ENCODE data around the gene ARHGAP26.
"Not testable (repeated sequence)": the region's sequence is repeated elsewhere in the genome, so short reads cannot be mapped to it uniquely, and the experiment has no call there.

ARHGAP26 gene

DNA sequence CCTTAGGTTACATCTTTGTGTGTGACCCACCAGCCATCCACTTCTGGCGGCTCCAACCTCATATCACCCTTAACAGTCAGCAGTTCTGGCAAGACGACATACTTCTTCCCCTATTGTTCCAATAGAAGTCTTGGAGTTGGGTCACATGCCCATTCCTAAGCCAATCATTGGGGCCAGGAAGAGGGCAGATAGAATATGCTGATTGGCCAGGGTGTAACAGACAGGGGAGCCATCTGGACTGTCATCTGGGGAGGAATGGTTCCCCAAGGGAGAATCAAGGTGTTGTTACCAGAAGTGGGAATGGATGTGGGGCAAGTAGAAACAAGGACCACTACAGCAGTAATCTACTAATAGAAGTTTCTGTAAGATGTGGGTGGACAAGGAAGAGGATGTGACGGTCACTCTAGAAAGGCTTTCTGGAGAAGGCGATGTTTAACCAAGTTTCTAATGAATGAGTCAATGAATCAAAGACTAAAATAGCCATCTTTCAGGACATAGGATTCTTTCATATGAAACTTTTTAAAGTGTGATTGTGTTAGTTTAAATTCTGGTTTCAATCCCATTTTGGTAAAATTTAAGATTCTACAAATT lies 200.4 kb downstream of the ARHGAP26 start:
- no peak for DNase-seq

DNA sequence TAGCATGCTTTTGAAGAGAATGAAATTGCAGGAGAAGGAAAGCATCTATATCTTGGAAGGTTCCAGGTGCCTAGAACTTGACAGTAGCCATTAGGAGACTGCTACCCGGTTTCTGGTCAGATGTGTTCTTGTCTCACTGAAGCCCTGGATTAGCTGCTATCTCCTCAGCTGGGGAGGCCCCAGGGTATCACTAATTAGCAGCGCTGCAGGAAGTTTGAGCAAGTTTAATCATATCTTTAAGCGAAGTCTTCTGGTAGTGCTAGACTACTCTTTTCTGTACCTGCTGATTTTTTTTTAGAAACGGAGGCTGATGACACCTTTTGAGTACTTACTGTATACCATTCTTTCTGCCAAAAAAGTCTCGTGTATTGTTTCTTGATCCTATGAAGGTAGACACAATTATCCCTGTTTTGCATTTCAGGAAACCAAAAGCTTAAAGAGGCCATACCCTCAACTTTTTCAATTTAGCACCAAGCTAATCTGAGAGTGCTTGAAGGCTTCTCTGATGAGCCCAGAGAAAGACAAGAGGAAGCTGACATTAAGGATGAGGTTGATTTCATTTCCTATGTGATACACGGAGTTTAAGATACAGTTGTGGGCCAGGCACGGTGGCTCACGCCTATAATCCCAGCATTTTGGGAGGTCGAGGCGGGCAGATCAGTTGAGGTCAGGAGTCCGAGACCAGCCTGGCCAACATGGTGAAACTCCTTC lies 201.3 kb downstream of the ARHGAP26 start:
- DNase-seq, result no peak

DNA sequence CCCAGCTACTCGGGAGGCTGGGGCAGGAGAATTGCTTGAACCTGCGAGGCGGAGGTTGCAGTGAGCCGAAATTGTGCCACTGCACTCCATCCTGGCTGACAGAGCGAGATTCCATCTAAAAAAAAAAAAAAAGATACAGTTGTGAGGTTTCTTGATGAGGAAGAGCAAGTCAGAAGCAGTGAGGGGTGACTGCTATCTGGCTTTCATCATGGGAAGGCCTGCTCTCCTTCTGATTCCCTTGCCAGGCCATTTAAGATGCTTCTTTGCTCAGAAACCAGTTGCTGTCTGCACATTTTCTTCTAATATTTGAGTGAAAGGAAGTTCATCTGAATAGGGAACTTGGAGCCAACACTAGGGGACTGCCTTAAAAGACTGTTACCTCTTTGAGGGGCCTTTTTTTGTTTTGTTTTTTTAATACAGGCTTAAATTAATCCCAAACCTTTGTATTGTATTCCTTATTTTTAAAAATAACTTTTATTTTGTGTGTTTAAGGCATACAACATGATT lies 201.9 kb downstream of the ARHGAP26 start:
- DNase-seq, result no peak

DNA sequence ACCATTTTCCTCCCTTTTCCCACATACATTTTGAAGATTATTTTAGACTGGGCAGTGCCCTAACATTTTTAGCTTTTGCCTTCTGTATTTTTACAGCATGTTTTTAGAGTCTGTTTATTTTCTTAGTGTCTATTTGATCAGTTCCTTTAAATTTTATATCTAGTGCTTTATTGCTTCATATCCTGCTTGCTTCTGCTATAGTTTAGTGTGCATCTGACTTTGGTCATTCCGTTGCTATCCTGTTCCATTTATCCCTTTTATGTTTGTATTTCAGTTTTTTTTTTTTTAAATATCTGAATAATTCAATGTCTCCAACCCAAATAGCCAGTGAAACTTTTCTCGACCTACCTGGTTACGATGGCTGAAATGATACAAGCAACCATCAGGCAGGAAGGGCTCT lies 203.8 kb downstream of the ARHGAP26 start:
- DNase-seq, result no peak

DNA sequence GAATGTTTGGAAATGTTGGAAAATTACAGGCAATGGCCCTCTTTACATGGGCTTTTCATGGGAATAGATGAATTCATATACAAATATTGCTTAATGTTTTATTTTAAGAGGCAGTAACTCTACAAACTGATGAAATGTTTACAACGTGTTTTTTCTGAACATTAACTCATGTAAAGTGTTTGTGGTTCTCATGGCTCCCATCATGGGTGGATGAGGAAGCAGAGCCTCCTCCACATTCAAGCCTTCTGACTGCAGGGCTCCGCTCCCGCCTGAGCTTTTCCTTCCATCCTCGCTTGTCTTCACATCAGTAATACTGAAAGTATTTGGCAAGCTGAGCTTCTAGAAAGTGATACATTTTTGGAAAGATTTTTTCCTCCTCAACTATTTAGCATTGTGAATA lies 204.2 kb downstream of the ARHGAP26 start:
- no peak for DNase-seq

DNA sequence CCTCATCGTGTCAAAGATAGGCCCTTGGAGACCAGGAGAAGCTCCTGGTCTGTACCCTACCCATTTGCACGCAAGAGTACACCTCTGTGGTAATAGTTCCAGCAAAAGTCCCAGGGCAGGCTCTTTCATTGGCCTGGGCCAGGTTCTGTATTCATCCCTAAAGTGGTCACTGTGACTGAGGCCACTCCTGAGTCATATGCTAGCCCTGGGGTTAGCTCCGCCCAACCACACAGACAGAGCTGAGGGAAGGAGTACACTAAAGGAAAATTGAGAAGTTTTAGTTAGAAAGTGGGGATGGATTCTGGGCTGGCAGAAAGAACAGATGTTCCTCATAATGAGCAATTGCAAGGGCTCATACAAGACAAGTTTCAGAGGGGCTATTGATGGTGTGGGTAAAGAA lies 206.7 kb downstream of the ARHGAP26 start:
- DNase-seq, result no peak

DNA sequence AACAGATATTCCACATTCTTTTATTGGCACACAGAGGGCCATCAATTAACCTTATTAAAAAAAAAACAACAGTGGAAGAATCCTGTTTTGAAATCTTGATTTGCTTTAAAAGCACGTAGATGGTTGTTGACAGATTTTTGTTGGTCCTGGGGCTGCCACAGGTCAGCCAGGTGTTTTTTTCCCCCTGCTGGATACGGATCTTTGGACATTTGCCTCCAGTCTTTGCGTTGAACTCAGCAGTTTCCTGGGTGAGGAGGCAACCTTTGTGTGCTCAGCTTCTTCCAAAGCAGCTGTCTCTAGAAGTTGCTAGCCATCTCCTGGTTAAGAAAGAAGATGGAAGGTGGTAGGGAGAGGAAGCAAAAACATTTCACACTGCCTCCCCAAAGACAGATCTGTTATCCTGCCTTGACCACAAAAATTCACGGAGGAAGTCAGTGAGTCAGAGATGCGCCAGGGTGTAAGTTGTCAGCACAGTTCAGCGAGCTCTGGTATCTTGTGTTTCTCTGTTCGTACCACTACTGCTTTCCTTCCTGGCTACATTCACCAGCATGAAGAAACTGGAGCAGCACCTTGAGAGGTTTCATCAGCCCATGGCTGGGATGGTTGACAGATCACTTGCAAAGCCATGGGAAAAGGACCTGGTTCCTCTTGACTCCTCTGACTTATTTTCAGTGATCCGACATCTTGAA lies 207.3 kb downstream of the ARHGAP26 start:
- DNase-seq, result peak; percentile 99

DNA sequence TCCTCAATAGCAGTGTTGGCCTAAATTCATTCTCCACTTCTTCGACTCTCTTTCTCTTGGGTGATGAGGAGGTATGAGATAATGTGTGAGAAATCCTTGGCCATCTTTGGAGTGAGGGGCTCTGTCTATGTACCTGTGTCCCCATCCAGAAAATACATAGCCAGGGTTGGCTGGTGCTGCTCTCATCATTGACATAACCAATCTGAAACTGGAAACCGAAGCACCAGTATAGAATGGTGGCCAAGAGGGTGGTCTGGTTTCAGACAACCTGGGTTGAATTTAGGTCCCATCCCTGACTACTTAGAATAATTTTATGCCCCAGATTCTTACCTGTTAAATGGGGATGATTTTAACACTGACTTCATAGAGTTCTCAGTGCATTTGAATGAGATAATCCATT lies 208.1 kb downstream of the ARHGAP26 start:
- DNase-seq, result no peak

DNA sequence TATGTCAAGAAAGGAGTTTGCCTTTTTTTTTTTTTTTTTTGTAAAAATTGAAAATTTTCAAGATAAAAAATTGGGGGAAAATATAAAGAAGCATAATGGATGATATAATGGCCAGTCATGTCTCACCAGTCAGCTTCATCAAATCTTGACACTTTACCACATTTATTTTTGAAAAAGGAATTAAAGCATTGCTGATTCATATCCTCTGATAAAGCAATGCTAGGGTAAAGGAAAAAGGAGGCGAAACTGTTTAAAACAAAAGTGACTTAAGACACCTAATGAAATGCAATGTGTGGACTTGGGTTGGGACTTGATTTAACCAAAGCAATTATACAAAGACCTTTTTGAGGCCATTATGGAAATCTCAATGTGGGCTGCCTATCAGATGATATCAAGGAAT lies 208.5 kb downstream of the ARHGAP26 start:
- DNase-seq, result peak; percentile 39

DNA sequence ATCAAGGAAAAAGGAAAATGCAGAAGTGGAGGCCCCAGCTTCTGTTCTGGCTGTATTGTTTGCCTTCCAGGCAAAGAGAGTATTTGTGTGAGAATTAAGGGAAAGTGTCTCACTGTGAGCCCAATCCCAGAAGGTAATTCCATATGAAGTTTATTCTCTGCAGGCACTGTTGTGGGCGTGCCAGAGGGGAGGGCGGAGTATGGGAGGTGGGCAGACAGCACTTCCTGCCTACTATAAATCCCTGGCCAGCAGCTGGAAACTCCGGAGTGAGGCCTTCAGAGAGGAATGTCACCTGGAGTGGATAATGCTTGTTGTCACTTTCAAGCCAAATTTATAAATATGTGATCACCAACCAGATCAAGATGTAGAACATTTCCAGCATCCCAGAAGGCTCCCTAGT lies 209.5 kb downstream of the ARHGAP26 start:
- peak; percentile 42 for DNase-seq

DNA sequence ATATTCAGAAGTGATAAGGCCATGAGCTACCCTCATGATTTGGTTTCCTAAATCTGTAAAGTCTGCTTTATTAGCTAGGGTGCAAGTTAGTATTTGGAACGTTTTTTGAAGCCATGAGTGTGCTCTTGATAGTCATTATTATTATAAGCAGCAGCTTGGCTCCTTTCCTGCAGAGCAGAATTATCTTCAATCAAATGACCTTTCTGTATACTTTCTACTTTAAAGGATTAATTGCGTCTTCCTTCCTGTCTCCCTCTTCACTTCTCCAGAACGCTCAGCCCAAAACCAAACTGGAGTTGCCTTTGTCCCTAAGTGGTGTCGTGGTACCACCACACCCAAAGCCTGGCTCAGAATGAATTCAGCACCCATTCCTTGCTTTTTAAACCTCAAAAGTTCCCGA lies 211.3 kb downstream of the ARHGAP26 start:
- no peak for DNase-seq

DNA sequence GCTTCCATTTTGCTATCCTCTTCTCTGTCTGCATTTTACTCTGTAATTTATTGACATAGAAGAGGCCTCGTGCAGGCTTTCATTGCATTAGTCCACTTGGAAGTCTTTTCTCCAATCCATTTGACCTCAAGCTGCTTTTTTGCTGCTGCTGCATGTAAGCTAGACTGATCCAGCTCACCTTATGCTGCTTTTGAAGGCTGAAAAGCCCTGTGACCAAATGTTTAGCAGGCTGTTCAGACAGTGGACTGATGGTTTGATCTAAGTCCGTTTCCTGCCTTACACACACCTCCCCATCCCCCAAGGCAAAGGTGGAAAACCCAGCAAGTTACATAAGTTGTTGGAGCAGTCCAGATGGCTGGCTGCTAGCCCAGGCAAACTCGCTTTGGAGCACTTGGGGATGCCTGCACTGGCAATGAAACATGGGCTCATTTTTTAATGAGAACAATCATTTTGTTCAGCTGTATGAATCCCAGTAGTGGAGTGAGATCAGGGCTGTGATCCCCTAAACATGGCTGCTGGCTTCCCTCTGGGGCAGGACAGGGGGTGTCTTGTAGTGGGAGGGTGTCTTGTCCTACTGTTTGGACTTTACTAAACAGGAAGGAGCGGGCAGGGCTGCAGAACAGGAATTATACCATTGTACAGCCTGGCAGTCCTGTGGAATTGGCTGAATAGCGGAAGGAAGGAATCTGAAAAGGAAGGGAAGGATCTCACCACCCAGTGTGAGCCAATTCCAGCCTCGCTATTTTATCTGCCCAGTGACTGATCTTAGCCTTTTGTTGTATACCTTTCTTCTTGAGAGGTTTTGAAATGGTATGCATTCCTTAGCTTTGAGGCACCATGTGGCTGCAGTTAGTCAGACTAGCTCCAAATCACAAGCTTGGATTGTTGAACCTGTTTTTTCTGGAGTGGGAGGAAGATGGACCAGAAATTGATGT lies 212.0 kb downstream of the ARHGAP26 start:
- peak; percentile 95 for DNase-seq

DNA sequence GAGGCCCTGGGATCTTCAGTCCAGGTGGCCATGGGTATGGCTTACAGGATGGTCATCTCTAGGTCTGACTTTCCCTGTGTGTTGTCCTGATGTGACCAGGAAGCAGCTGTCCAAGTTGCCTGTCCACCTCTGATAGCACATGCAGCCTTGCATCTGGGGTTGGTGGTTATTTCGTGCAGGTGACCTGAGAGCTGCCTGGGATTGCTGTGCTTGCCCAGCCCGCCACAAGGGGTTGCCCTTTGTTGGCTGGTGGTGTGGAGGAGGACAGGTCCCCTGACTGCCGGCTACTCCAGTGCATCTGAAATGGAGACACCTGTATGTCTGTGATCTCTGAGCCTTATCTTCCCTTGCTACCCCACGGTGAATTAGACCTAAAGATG lies 212.6 kb downstream of the ARHGAP26 start:
- no peak for DNase-seq

DNA sequence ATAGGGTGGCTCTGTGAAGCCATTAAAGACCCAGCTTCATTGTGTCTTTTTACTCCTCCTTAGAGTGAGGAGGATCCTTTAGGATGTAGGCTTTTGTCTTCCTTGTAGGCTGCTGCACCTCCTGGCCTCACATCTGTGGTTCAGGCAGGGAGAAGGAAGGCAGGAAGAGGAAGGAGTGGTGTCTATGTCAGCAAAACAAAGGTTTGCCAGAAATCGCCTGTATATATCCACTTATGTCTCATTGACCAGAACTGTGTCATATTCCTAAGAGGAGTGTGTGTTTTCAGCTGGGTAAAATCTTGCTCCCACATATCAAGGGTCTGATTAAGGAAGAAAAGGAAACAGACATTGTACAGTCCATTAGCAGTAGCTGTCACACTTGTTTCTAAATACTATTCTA lies 213.8 kb downstream of the ARHGAP26 start:
- DNase-seq, result peak; percentile 24

DNA sequence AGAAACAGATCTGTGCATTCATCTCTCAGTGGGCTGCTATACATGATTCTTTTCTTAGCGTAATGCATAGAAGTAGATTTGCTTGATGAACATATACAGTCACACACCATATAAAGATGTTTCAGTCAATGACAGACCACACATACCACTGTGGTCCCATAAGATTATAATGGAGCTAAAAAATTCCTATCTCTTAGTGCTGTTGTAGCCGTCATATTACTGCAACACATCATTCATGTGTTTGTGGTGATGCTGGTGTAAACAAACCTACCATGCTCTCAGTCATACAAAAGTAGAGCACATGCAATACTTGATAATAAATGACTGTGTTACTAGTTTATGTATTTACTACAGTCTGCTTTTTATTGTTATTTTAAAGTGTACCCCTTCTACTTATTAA lies 214.3 kb downstream of the ARHGAP26 start:
- DNase-seq, result no peak

DNA sequence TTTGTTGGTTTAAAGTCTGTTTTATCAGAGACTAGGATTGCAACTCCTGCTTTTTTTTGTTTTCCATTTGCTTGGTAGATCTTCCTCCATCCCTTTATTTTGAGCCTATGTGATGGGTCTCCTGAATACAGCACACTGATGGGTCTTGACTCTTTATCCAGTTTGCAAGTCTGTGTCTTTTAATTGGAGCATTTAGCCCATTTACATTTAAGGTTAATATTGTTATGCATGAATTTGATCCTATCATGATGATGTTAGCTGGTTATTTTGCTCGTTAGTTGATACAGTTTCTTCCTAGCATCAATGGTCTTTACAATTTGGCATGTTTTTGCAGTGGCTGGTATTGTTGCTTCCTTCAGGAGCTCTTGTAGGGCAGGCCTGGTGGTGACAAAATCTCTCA lies 219.1 kb downstream of the ARHGAP26 start:
- not testable (repeated sequence) for DNase-seq

DNA sequence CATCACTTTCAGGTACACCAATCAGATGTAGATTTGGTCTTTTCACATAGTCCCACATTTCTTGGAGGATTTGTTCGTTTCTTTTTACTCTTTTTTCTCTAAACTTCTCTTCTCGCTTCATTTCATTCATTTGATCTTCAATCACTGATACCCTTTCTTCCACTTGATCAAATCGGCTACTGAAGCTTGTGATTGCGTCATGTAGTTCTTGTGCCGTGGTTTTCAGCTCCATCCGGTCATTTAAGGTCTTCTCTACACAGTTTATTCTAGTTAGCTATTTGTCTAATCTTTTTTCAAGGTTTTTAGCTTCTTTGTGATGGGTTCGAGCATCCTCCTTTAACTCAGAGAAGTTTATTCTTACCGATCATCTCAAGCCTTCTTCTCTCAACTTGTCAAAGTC lies 219.9 kb downstream of the ARHGAP26 start:
- not testable (repeated sequence) for DNase-seq

DNA sequence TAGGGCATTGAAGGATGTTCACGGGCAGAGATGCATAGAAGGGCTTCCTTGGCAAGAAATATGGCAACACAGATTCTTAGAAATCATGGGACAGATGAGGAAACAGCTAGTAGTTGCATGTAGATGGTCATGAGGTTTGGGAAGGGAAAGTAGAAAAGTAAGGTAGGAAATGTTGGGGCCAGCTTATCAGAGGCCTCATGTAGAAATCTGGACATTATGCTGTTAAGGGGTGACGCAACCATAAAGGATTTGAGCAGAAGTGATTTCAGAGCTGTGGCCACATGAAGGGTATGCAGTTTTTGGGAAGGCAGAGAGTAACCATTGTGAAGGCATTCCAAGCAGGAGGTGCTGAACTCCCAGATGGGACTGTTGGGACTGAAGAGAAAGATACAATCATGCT lies 224.0 kb downstream of the ARHGAP26 start:
- no peak for DNase-seq

DNA sequence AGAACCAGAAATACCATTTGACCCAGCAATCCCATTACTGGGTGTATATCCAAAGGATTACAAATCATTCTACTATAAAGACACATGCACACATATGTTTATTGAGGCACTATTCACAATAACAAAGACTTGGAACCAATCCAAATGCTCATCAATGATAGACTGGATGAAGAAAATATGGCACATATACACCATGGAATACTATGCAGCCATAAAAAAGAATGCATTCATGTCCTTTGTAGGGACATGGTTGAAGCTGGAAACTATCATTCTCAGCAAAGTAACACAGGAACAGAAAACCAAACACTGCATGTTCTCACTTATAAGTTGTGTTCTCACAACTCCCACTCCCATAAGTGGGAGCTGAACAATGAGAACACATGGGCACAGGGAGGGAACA lies 225.4 kb downstream of the ARHGAP26 start:
- not testable (repeated sequence) for DNase-seq

DNA sequence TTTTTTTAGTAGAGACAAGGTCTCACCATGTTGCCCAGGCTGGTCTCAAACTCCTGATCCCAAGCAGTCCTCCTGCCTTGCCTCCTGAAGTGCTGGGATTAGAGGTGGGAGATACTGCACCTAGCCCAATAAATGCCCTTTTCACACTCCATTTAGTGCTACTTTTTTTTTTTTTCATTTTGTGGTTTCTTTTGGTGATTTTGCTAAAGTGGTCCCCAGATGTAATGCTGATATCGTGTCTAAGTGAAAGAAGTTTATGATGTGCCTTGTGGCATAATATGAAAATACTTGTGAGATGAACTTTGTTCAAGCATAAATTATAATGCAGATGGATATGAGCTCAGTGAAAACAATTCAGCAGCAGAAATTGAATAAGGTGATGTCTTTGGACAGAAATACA lies 227.4 kb downstream of the ARHGAP26 start:
- no peak for DNase-seq

DNA sequence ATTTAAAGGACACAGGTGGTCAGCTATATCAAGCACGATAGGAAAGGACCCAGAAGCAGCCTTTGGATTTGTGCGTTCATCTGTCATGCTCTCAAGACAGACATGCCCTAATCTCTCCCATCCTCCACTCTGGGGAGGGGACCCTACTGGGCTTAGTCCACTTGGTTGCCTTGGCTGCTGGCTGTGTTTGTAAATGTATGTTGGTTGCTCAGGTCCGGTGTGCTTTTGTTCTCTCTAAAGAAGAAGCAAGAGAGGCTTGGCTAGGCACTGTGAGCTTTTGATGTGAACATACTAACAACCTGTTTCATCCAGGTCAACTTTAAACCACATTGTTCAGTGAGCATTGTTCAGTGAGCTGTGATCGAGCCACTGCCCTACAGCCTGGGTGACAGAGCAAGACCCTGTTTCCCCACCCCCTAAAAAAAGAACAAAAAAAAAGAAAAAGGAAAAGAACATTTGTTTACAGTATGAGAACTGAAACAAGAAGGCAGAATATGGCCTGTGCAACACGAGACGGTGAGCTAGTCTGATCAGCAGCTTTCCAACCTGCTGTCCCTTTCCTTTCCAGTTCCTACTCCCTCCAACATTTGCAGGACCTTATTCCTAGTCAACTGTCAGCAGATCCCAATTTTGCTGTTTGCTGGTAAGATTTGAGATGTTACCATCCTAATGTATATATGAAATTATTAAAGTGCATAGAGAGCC lies 228.3 kb downstream of the ARHGAP26 start:
- DNase-seq, result no peak

DNA sequence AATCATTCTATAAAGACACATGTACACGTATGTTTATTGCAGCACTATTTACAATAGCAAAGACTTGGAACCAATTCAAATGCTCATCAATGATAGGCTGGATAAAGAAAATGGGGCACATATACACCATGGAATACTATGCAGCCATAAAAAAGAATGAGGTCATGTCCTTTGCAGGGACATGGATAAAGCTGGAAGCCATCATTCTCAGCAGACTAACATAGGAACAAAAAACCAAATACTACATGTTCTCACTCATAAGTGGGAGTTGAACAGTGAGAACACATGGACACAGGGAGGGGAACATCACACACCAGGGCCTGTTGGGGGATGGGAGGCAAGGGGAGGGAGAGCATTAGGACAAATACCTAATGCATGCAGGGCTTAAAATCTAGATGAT lies 230.4 kb downstream of the ARHGAP26 start:
- DNase-seq, result not testable (repeated sequence)

All from NCI-H226 (cell line).